Stromal cell of bone marrow (primary cell): ENCODE results near the gene GZMM.
"Not testable (repeated sequence)": the region's sequence is repeated elsewhere in the genome, so short reads cannot be mapped to it uniquely, and the experiment has no call there.

Experiments used
- DNase-seq: peaks from one replicate; pipeline ENCODE4 v3.0.0-alpha.2; 2012; ENCODE audit warnings: low read depth

The GZMM gene

GRCh38 chr19:583198-583967, 39.5 kb downstream of the GZMM start:
- no peak for DNase-seq

- DNase-seq = no peak
These were observed 40.1 kb downstream of the GZMM start for GRCh38 chr19:583968-584239.

- DNase-seq = no peak
These were observed 40.6 kb downstream of the GZMM start for GRCh38 chr19:584240-585001.

- not testable (repeated sequence) for DNase-seq
These were observed 41.3 kb downstream of the GZMM start for GRCh38 chr19:585146-585545.

- DNase-seq = no peak
These were observed 41.8 kb downstream of the GZMM start for GRCh38 chr19:585551-586110.

- no peak for DNase-seq
These were observed 44.4 kb downstream of the GZMM start for GRCh38 chr19:588093-588740.

- DNase-seq = no peak
These were observed 45.2 kb downstream of the GZMM start for GRCh38 chr19:588741-589692.

GRCh38 chr19:589693-590395, 46.0 kb downstream of the GZMM start, which contains the start of gene HCN2:
Gene HCN2 (plus strand): TSS chr19:589881. CDS start chr19:589946, 65 bp downstream.
- no peak for DNase-seq

GRCh38 chr19:590396-590745, 46.5 kb downstream of the GZMM start:
- DNase-seq = no peak

GRCh38 chr19:590750-591098, 46.9 kb downstream of the GZMM start:
- no peak for DNase-seq

GRCh38 chr19:591099-591958, 47.5 kb downstream of the GZMM start:
- no peak for DNase-seq

- no peak for DNase-seq
These were observed 48.2 kb downstream of the GZMM start for GRCh38 chr19:592101-592500.

- no peak for DNase-seq
These were observed 49.2 kb downstream of the GZMM start for GRCh38 chr19:593055-593454.

GRCh38 chr19:593505-593904, 49.7 kb downstream of the GZMM start:
- DNase-seq = no peak

- no peak for DNase-seq
These were observed 50.5 kb downstream of the GZMM start for GRCh38 chr19:594265-594870.

GRCh38 chr19:595326-596262, 51.7 kb downstream of the GZMM start:
- DNase-seq = no peak

- DNase-seq = no peak
These were observed 52.4 kb downstream of the GZMM start for GRCh38 chr19:596263-596655.

GRCh38 chr19:597406-598315, 53.8 kb downstream of the GZMM start:
- DNase-seq = no peak
